HepG2 (cell line): ENCODE data around the gene HSPA1L. TPM values are rescaled to one million over a fixed set of nuclear protein-coding genes. Genes with fewer than 3 reads are reported as not detected.

Experiments
- BRCA1 ChIP-seq: sonication (generic); formaldehyde crosslinking; IDR thresholded peaks from 2 replicates; pipeline ENCODE4 v1.4.0; 2020; ENCODE audit warnings: missing genetic modification reagents
- FOXK1 ChIP-seq: sonication (generic); formaldehyde crosslinking; IDR thresholded peaks from 2 replicates; pipeline ENCODE4 v1.4.0; 2020; ENCODE audit warnings: low read depth, missing genetic modification reagents, borderline replicate concordance
- HOXA9 ChIP-seq: sonication (generic); formaldehyde crosslinking; IDR thresholded peaks from 2 replicates; pipeline ENCODE4 v1.8.1; 2022; ENCODE audit warnings: missing genetic modification reagents, mild to moderate bottlenecking, moderate library complexity, borderline replicate concordance
- MYPOP ChIP-seq: sonication (generic); formaldehyde crosslinking; IDR thresholded peaks from 2 replicates; pipeline ENCODE4 v1.8.1; 2023; ENCODE audit warnings: mild to moderate bottlenecking, moderate library complexity, missing genetic modification reagents
- REPIN1 ChIP-seq: sonication (generic); formaldehyde crosslinking; IDR thresholded peaks from 2 replicates; pipeline ENCODE4 v1.8.0; 2022; ENCODE audit warnings: missing genetic modification reagents, low read depth, mild to moderate bottlenecking, borderline replicate concordance
- SNAPC4 ChIP-seq: sonication (generic); formaldehyde crosslinking; IDR thresholded peaks from 2 replicates; pipeline ENCODE4 v1.4.0; 2020; ENCODE audit warnings: mild to moderate bottlenecking, missing genetic modification reagents
- SRSF4 ChIP-seq: fragments of 200-400 bp; formaldehyde crosslinking; IDR thresholded peaks from one replicate; pipeline ENCODE4 v1.6.1; 2018; ENCODE audit warnings: mild to moderate bottlenecking, low read depth, low read length, moderate library complexity; ENCODE audit not compliant: poor library complexity, severe bottlenecking
- ZNF280D ChIP-seq: sonication (generic); formaldehyde crosslinking; IDR thresholded peaks from 2 replicates; pipeline ENCODE4 v1.5.1; 2020; ENCODE audit warnings: mild to moderate bottlenecking, missing genetic modification reagents
- ZNF326 ChIP-seq: sonication (generic); formaldehyde crosslinking; IDR thresholded peaks from 2 replicates; pipeline ENCODE4 v1.4.0; 2020; ENCODE audit warnings: missing genetic modification reagents, borderline replicate concordance
- ZNF576 ChIP-seq: sonication (generic); formaldehyde crosslinking; IDR thresholded peaks from 2 replicates; pipeline ENCODE4 v1.4.0; 2020; ENCODE audit warnings: mild to moderate bottlenecking, missing genetic modification reagents
- ZNF670 ChIP-seq: sonication (generic); formaldehyde crosslinking; IDR thresholded peaks from 2 replicates; pipeline ENCODE4 v1.8.0; 2022; ENCODE audit warnings: mild to moderate bottlenecking, missing genetic modification reagents, borderline replicate concordance
- ZNF891 ChIP-seq: sonication (generic); formaldehyde crosslinking; IDR thresholded peaks from 2 replicates; pipeline ENCODE4 v1.5.0; 2020; ENCODE audit warnings: mild to moderate bottlenecking, missing genetic modification reagents
- ZSCAN22 ChIP-seq: sonication (generic); formaldehyde crosslinking; IDR thresholded peaks from 2 replicates; pipeline ENCODE4 v1.4.0; 2020; ENCODE audit warnings: mild to moderate bottlenecking, missing genetic modification reagents
- polyA plus RNA-seq, 8 experiments: library from polyadenylated mRNA; depleted of rRNA in 3 of 8; stranded (reverse) in 7 of 8; unstranded in 1 of 8; fragments of >200 nt; fragmentation: Illumina TruSeq in 4 of 8; extraction: Trizol in 4 of 8; gene quantifications; 2 replicates each; pipeline versions ENCODE4 v1.2.1 to v1.2.3, GENCODE V29; 2011 to 2016; ENCODE audit warnings: low read depth in 4 of 8, missing spikeins in 1 of 8, mixed read lengths in 1 of 8; ENCODE audit not compliant: insufficient read depth in 1 of 8
- total RNA-seq, 5 experiments: library from RNA; depleted of rRNA; stranded (reverse); fragments of >200 nt; fragmentation: Illumina TruSeq; extraction: Trizol; gene quantifications; 2 replicates each; pipeline ENCODE4 v1.2.3, GENCODE V29; 2016; ENCODE audit warnings: low read depth in 1 of 5

The HSPA1L gene
- total and polyA plus RNA-seq, 2 of the 13 experiments (the other 11 are each of a cell fraction or from before 2014, with no cell fraction given): 0.55 to 1.0 TPM

- TF ChIP-seq ZNF280D (CRISPR knock-in tag): no peak
- no peak for TF ChIP-seq FOXK1 (CRISPR knock-in tag)
- TF ChIP-seq REPIN1 (CRISPR knock-in tag): no peak
- no peak for TF ChIP-seq SNAPC4
- peak; percentile 55; the same call in 1 of the 2 replicates for TF ChIP-seq ZNF670
- no peak for TF ChIP-seq ZSCAN22 (CRISPR knock-in tag)
- TF ChIP-seq BRCA1: no peak
- no peak for TF ChIP-seq ZNF326 (CRISPR knock-in tag)
- no peak for TF ChIP-seq ZNF891 (CRISPR knock-in tag)
- TF ChIP-seq SRSF4: no peak
- no peak for TF ChIP-seq ZNF576 (CRISPR knock-in tag)
- no peak for TF ChIP-seq HOXA9
- TF ChIP-seq MYPOP: no peak
Observed at GRCh38 chr6:31815025-31815838, at the start of gene HSPA1L, which contains the start of gene HSPA1A (continued).
